Stimulated activated CD4-positive, alpha-beta T cell treated with anti-CD3 and anti-CD28 coated beads, Interleukin-1b, Interleukin-23, amount 100 ng/mL, for 24 hours (primary cell): ENCODE data around the gene ATP5MC2.
"Not testable (repeated sequence)": the region's sequence is repeated elsewhere in the genome, so short reads cannot be mapped to it uniquely, and the experiment has no call there.

Source experiments
- DNase-seq, 4 experiments: peaks; one replicate each; pipeline ENCODE4 v3.0.0-alpha.2; 2020; ENCODE audit warnings: low read depth in 4 of 4, low spot score in 1 of 4

Gene ATP5MC2

DNA sequence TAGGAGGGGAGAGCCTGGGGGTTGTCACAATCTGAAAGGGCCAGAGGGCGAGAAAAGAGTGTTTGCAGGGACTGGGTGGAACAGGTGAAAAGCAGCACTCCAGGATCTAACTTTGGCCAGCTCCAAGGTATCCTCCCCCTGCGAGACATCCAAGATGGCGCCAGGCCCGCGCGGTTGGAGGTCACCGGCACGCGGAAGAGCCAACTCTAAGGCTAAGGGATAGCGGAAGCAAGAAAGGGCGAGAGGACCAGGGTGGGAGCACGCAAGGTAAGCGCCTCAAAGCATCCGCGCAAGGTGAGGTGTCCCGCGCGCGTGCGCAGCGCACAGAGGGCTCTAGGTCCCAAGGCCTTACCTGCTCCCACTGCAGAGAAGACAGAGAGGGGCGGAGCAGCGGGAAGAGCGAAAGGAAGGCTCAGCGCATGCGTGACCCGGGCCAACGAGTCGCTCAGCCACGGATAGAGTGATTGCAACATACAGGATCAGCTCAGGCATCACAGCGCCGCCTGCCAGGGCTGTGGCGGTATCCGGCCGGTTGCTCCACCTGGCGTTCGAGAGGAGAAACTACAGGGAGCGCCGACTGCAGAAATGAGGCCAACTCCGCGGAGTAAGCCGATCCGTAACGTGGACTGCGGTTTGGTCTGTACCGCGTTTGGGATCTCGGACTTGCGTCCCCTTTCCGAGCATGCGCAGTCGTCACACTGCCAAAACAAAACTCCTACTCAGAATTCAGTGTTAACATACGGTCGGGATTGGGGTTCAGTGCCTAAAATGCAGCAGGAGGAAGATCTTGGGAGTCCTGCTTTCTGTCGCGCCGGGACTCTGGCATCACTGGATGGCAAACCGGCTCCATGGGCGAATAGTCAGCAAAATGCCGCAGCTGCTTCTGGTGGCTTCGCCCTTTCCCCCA, at the start of gene ATP5MC2:
ATP5MC2 (minus strand) TSS at position 383 of the 907 bp plus-strand sequence. CDS start 3,469 bp downstream, outside the sequence.
- DNase-seq, result peak; percentile 93 to 96 (median 95)

DNA sequence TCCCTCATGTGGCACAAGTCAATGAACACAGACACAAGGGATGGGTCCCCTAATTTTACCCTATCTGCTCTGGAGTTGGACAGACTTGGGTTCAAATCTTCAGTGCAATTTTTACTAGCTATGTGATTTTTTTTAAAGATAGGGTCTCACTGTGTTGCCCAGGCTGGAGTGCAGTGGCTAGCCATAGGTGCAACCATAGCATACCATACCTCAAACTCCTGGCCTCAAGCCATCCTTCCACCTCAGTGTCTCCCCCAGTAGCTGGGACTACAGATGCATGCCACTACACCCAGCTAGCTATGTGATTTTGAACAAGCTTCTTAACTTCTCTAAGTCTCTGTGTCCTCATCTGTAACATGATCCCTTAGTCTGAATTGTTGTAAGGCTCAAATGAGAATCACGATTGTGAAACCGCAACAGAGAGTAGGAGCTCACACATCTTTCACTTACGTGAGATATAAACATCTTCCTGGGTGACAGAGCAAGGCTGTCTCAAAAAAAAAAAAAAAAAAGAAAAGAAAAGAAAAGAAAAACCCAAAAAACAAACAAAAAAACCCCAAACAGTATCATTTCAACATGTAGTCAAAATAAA, 46.7 kb upstream of the ATP5MC2 start:
- DNase-seq, result no peak

DNA sequence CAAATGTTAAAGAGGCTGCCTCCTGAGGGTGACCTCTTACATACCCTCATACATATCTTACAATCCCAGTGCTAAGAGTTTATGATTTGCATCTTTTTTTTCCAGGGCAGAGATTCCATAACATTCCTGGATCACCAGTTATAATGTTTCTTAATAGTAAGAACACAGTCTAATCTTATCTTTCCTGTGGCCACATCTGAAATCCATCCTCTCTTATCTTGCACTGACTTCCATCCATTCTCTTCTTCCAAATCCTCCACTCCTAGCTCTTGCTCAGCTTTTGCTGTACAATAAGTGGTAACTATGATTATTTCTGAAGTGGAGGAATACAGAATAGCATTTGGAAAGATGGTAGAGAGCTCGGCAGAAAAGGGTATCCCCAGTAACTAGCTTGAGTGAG, 45.1 kb upstream of the ATP5MC2 start:
- no peak for DNase-seq

DNA sequence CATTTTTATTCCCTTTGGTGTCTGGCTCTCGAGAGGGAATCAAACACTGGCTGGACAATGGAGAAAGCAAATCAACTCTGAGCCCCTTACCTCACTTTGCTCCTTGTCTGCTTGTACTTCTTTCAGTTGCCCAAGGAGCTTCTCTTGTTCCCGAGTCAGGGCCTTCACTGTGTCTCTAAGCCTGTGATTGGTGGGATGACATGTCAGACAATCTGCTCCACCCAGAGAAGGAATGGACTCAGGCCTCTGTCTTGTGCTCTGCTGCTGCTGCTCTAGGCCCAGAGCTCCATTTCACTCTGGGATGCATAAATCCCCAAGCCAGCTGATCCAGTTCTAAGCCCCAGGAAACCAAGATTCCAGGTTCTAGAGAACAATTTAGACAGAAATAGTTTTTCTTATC, 43.8 kb upstream of the ATP5MC2 start:
- DNase-seq, result no peak

GRCh38 chr12:53718567-53718966, 42.7 kb upstream of the ATP5MC2 start:
- DNase-seq, result not testable (repeated sequence)

DNA sequence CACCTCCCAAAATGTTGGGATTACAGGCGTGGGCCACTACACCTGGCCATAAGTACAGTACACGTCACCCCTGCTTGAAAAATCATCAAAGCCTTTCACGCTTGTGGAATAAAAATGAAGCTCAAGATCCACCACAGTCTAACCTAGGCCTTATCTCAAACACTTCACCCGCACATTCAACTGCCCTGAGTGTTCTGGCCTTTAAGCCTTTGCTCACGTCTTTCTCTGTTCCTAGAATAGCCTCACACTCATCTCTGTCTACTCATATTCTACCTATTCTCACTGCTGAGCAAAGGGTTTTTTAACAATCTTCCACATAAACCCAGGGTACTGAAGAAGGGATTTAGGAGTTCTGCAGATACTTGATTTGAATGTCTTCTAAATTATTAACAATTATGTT, 41.4 kb upstream of the ATP5MC2 start:
- DNase-seq, result no peak

DNA sequence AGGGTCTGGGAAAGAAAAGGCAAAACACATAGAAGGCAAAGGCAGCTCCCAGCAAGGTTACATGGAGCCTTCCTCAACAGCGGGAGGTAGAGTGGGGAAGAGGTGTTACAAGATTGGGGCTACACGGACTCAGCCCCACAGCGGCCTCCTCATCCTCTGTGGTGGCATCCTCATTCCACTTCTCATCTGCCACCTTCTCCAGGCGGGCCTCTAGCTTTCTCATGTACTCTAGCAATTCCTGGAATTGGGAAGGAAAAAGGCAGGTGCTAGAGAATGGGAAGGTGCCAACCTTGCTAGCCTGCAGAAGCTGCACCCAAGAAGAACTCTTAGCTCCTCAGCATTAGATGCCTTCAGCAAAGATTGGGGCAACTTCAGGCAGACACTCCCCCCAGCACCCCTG, 38.1 kb upstream of the ATP5MC2 start:
- no peak for DNase-seq

DNA sequence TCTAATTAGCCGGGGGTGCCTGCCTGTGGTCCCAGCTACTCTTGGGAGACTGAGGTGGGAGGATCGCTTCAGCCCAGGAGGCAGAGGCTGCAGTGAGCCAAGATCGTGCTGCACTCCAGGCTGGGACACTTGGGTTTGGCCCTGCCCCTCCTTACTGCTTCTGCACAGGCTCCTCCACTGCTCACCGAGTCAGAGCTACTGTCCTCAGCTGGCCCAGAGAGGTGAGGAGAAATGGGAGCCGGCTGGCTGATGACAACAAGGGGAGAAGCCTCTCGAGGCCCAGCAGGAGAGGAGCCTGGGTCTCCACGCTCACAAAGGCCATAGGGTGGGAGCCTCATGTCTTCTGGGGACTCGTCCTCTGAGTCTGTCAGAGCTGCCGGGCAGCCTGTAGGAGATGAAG, 37.6 kb upstream of the ATP5MC2 start:
- no peak for DNase-seq

- no peak for DNase-seq
Observed at GRCh38 chr12:53712059-53712643, 36.3 kb upstream of the ATP5MC2 start.

DNA sequence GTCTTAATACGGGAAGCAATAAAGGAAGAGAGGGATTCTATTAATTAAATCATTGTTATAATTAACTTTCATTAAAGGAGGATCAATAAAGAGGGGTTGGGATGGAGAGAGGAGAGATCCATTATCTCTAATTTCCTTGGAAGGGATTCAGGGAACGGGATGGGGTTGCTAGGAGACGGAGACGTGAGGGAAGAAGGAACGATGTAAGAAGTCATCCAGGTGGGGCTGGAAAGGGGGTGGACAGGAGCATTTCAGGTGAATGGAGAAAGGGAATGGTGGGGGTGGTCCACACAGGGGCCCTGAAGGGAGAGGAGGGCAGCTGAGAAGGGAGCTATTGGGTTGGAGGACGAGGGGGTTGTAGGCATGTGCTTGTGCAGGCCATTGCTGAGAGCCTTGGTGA, 34.2 kb upstream of the ATP5MC2 start:
- DNase-seq, result no peak

DNA sequence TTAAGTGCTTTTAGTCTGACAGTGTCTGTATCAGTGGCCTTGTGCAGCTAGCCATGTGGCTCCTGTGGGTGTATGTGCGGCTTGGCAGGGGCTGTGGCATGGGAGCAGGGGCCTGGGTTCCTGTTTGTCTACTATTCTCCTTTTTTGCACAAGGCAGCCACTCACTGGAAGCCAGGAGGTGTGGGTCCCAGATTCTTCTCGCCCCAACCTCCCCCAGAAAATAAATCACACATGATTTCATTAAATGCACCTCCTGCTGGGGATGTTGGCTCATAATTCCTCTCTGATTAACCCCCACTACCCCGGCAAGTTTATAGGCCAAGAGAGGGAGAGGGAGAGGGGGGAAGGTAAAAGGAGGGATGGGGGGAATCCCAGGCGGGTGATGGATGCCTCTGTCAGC, 33.8 kb upstream of the ATP5MC2 start:
- no peak for DNase-seq

DNA sequence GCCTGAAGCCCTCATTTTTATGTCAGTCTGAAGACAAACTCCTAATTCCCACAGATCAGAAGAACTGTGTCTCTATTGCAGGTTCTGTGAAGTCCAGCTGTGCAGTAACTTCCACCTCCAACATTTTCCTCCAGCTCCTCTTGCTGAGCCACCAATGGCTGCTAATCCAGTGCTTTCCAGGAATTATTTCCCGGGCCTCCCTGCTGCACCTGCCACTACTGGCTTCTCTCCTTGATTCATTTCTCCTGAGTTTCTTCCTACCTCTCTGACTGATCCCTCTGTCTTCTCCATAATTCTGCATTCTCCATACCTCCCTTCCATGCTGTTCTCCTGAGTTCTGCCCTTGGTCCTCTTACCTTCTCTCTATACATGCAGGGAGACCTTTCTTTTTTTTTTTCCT, 30.2 kb upstream of the ATP5MC2 start:
- no peak for DNase-seq

DNA sequence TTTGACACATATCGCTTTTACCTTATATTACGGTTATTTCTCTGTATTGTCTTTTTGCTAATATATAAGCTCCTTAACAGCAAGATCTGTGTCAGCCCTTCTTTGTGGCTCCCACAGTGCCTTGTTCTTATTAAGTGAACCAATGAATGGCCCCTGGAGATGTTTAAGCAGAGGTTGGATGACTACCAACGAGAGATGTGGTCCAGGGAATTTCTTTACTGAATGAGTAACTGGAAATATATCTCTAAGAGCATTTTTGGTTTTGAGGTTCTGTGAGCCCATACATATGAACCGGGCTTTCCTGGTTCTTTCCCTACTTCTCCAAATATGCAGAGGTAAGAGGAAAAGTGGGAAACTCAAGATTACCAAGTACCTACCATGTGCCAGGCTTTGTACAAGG, 27.9 kb upstream of the ATP5MC2 start:
- DNase-seq, result no peak

- peak; percentile 49 to 66 (median 54) for DNase-seq
Observed at GRCh38 chr12:53701518-53702264, 25.8 kb upstream of the ATP5MC2 start.

GRCh38 chr12:53700567-53700966, 24.7 kb upstream of the ATP5MC2 start:
- DNase-seq, result no peak

DNA sequence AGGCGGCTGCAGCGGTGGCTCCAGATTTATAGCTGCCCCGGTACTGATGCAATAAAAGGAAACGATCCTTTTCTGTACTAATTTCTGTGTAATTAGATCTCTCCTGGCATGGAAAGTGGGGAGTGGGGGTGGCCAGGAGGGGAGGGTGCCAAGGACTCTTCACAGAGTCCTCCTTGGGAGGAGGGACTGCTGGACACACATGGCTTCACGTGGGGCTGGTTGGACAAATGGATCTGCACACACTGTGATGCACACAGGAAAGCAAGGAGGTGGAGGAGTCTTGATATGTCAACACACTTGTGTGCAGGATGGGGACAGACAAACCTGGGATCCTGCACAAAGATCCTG, 23.8 kb upstream of the ATP5MC2 start:
- DNase-seq, result no peak

- DNase-seq, result no peak
Observed at GRCh38 chr12:53698948-53699677, 23.2 kb upstream of the ATP5MC2 start.

DNA sequence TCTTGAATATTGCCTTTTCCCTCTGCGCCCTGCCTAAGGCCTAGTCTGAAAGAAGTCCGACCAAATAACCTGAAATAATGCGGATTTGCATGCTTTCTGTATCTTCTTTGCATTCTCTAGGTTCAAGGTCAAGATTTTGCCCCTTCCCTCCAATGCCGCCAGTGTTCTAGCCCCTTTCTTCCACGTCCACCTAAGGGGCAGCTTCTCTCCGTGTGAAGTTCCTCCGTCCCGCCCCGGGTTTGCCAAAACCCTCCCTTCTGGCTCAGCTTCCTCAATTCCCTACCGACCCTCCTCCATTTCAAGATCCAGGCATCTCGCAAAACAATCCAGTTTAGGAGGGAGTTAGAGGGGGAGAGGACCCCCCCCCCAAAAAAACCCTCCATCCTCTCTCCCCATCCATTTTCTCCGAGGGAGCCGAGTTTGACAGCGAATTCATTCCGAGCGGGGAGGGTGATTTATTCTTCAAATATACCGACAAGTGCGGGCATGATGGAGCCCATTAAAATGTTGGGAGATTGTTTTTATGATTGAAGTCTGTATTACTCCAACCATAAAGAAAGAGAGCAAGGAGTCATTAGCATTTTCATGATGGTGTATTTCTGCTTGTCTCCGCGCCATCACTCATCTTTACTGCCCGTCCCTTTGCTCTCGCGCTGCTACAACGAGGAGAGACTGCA, 20.9 kb upstream of the ATP5MC2 start:
- DNase-seq, result no peak

GRCh38 chr12:53696285-53696654, 20.4 kb upstream of the ATP5MC2 start:
- no peak for DNase-seq
